NCI-H82 treated with DMSO at 0.1 percent for 48 hours (cell line): ENCODE data around the gene UIMC1.
"Not testable (repeated sequence)": the region's sequence is repeated elsewhere in the genome, so short reads cannot be mapped to it uniquely, and the experiment has no call there.

Source experiments
- DNase-seq: peaks from one replicate; lab custom pipeline; 2025; ENCODE audit not compliant: unreplicated experiment; lab: John Stamatoyannopoulos, UW

Gene UIMC1

GRCh38 chr5:177006265-177006972 is at the start of gene UIMC1:
TSS of gene UIMC1 (minus strand) at chr5:177006779. CDS start at chr5:176982615, 24,164 bp downstream.
- peak; percentile 54 for DNase-seq

- DNase-seq = no peak
Observed at GRCh38 chr5:177049285-177049684, 42.7 kb upstream of the UIMC1 start.

GRCh38 chr5:177048531-177048930 is 42.0 kb upstream of the UIMC1 start:
- not testable (repeated sequence) for DNase-seq

DNA sequence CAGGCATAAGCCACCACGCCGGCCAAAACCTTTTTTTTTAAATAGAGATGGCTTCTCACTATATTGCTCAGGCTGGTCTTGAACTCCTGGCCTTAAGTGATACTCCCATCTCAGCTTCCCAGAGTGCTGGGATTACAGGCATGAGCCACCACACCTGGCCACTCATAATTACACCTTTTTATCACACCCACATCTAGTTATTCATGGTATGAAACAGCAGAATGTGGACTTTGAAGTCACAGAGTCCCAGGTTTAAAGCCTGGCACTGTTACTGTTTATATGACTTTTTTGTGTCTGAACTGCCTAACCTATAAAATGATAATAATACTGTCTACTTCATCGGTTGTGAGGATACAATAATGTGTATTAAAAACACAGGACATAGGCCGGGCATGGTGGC is 39.1 kb upstream of the UIMC1 start:
- DNase-seq = no peak

- DNase-seq = no peak
Observed at GRCh38 chr5:177044641-177045040, 38.1 kb upstream of the UIMC1 start.

DNA sequence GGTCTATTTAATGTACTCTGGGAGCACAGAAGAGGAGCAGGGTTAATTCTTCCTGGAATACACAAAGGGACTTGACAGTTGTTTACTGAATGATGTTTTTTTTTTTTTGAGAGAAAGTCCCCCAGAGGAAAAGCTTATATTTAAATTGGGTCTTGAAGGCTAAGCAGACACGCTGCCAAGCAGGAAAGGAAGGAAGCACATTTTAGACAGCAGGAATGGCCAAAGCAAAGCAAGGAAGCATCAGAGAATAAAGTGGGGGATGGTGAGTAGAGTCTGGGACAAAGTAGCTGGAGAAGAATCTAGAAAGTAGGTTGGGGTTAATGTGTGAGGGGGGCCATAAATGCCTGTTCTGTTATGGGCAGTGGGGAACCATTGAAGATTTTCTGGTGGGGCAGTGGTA is 37.4 kb upstream of the UIMC1 start:
- DNase-seq = no peak

- DNase-seq = no peak
Observed at GRCh38 chr5:177043114-177043513, 36.5 kb upstream of the UIMC1 start.

DNA sequence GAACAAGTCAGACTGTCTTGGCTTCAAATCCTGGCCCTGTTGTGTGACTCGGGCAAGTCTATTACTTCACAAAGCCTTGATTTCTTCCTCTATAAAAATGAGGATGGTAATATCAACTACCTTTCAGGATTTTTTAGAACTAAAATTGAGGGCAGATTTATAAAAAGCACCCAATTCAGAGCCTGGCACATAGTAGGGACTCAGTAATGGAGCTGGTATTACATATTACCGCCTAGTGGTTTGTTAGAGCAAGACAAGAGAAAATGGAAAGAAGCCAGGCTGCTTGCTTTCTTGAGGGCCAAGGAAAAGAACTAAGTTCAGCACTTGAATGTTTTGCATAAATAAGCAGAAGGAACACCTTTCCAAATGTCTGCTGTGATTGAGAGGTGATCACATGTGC is 35.4 kb upstream of the UIMC1 start:
- DNase-seq = no peak

DNA sequence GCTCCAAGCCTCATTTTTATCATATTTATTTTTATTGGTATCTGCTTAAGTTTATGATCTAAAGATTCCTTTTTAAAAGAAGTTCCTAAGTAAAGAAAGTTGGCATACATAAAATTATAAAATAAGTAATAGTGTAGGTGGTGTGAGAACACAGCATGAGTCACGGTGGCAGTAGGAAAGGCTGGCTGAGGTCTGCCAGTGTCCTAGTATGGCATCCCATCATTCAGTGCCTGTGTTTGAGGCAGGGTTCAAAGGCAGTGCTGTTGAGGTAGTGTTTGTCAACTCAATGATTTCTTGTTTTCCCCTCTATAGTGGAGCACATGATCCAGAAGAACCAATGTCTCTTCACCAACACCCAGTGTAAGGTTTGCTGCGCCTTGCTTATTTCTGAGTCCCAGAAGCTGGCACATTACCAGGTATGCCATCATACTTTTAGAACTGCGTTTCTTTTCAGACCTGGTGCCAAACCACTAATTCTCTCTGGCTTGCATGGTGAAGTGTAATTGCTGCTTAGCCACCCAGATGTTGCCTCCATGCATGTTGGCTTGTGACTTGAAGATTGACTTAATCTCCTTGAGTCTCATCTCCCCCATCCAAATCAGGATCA is 34.3 kb upstream of the UIMC1 start:
- no peak for DNase-seq

DNA sequence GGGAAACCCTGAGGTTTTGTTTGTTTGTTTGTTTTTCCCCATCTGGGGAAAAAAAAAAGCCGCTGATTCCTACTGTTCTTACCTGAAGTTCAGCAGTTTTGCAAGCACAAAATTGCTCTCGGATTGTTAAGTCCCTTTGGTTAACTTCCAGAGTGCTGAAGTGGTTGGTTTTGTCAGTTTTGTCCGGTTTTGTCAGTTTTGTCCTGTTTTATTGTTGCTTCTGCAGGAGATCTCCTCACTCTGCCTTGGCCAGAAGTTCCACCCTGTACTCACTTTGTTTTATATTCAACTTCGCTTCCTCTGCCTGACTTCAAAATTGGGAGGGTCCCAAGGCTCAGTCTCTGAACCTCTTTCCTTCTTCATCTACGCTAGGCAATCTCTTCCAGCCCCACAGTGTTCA is 30.3 kb upstream of the UIMC1 start:
- no peak for DNase-seq

DNA sequence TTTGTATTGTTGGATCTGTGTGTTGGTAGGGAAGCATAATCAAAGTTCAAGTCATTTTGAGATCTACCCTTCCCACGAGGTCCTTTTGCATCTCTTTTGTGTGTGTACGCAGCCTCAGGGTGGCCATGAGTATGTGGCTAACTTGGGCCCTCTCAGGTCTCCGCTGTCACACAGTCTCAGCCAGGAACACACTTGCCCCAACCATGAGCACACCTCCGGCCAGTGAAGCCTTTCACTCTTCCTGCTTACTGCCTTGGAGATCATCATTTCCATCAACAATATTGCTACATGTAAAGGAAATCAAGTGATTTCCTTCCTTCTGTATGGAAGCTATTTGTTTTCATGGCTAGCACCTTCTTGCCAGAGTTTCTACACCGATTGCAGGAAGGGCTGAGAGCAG is 29.9 kb upstream of the UIMC1 start:
- no peak for DNase-seq

DNA sequence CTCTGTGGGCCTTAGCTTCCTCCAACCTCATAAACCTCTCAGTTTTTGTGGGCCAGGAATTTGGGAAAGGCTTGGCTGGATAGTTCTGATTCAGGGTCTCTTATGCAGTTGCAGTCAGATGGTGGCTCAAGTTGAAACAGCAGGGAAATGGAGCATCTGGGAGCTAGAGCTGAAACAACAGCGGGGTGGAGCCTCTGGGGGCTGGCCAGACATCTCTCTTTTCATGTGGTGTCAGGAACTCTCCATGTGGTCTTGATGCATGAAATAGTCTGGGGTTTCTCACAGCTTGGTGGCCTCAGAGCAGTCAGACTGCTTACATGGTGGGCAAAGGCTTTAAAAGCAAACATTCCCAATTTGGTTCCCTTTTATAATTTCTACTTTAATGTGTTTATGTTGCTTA is 29.4 kb upstream of the UIMC1 start:
- DNase-seq = peak; percentile 6

GRCh38 chr5:177029498-177029897 is 22.9 kb upstream of the UIMC1 start:
- no peak for DNase-seq

GRCh38 chr5:177027665-177028064 is 21.1 kb upstream of the UIMC1 start:
- no peak for DNase-seq

DNA sequence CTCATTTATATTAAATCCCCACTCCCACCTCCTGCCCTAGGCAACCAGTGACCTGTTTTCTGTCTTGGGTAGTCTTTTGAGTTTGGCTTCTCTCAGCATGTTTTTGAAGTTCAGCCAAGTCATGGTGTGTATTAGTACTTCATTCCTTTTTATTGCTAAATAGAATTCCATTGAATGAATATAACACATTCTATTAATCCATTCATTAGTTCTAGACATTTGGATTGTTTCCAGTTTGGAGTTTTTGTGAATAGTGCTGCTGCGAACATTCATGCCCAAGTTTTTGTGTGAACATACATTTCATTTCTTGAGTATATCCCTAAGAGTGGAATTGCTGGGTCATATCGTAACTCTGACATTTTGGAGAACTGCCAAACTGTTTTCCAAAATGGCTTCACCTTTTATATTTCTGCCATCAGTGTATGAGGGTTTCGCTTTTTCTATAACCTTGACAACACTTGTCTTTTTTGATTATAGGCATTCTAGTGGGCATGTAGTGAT is 18.6 kb upstream of the UIMC1 start:
- DNase-seq = no peak

DNA sequence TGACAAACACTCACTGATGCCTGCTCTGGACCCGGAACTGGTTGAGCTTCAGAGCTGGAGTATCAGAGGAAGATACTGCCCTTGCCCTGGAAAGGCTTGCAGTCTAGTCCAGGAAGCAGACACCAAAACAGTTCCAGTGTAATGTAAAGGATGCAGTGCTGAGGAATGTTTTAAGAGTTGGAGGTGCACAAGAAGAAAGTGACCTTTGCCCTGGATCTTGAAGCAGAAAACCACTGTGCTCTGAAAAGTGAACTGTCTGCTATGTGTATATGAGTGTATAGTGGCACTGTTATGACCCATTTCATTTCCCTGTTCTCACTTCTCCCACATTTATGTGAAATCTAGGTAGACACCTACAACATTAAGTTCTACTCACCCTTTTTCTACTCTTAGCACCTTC is 18.0 kb upstream of the UIMC1 start:
- DNase-seq = no peak

DNA sequence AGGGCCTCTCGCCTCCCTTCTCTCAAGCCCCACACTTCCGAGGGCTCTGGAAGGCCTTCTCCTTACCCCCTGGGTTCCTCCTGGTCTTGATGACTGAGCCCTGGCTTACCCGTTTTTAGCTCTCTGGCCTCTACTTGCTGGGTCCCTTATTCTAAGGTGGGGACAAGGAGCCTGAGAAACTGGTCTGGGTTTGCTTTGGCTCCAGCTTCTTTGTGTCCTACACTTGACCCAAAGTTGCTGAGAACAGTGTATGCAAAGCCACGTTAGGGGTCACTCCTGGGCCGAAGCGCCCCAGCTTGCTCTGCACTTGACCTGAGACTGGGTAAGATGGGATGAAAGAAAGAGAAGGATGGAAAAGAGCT is 16.7 kb upstream of the UIMC1 start:
- no peak for DNase-seq

GRCh38 chr5:177022386-177023302 is 16.1 kb upstream of the UIMC1 start, which contains the start of gene ZNF346:
TSS of gene ZNF346 (plus strand) at chr5:177022696. CDS start at chr5:177022739, 43 bp downstream.
- peak; percentile 84 for DNase-seq

DNA sequence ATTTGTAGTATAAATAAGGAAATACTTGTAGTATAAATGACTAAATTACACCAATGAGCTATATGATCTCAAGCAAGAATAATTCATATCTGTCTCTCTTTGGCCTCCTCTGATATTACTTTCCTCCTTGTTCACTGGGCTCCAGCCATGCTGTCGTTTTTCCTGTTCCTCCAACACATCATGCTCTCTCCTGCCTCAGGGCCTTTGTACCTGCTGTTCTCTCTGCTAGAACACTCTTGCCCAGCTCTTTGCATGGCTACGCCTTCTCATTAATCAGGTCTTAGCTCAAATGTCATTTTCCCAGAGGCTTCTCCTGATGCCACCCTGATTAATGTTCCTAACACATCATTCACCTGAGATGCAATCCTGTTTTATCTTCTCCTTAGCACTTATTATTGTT is 13.5 kb upstream of the UIMC1 start:
- DNase-seq = no peak

DNA sequence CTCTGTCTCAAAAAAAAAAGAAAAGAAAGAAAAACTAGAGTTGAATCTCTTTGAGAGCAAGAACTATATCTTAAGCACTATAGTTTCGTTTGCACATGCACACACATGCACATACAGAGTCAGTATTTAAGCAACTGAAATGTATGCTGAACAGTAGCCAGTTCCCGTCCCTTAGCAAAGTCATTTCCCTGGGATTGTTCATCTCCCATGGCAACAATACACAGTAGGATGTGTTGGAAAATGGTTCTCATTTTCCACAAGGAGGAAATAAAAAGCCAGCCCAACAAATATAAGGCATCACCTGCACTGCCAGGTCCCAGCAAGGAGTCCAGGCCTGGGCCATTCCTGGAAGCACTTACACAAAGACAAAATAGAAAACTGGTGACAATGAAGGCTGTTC is 11.8 kb upstream of the UIMC1 start:
- DNase-seq = no peak

GRCh38 chr5:177015156-177015555 is 8.6 kb upstream of the UIMC1 start:
- no peak for DNase-seq

DNA sequence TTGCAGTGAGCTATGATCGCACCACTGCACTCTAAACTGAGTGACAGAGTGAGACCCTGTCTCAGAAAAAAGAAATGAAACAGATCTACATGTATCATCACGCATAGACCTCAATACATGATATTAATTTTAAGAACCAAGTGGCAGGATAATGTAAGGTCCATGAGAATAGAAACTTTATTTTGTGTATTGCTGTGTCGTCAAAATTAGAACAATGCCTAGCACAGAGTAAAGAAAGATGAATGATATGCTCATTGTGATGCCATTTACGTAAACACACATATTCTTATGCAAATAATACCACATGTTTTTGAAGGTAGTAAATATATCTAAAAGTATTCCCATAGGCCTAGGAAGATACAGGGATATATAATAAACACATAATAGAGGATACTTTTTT is 3.6 kb upstream of the UIMC1 start:
- no peak for DNase-seq
